SU-DHL-6 (cell line): ENCODE measurements around the gene SLC11A1.

Experiments
- H2AFZ ChIP-seq: fragments of 200-600 bp; sonication (generic); 2 replicates; pipeline ENCODE4 v1.6.1; 2014; ENCODE audit warnings: low read depth, mild to moderate bottlenecking, moderate library complexity, mixed read lengths, antibody characterized with exemption, low read length; ENCODE audit not compliant: severe bottlenecking
- H3F3A ChIP-seq: fragments of 200-600 bp; shearing (Covaris generic); 2 replicates; pipeline ENCODE4 v1.6.0; 2016; ENCODE audit warnings: antibody characterized with exemption, mild to moderate bottlenecking; ENCODE audit not compliant: insufficient read depth
- H3K27ac ChIP-seq: fragments of 200-600 bp; sonication (generic); 2 replicates; pipeline ENCODE4 v1.5.1; 2016; ENCODE audit warnings: low read depth, mild to moderate bottlenecking, low read length, moderate library complexity, mixed read lengths
- H3K27me3 ChIP-seq: fragments of 200-600 bp; sonication (generic), shearing (Covaris generic); 2 replicates; pipeline ENCODE4 v1.6.0; 2014; ENCODE audit warnings: mild to moderate bottlenecking, low read length
- H3K36me3 ChIP-seq: fragments of 200-600 bp; sonication (generic); 2 replicates; pipeline ENCODE4 v1.6.1; 2014; ENCODE audit warnings: mild to moderate bottlenecking, low read length, mixed read lengths
- H3K4me2 ChIP-seq: fragments of 300-600, 200-600 bp; shearing (Covaris generic), sonication (generic); 2 replicates; pipeline ENCODE4 v1.6.0; 2014; ENCODE audit warnings: low read length, low read depth, mild to moderate bottlenecking; ENCODE audit not compliant: poor library complexity, severe bottlenecking
- H3K4me3 ChIP-seq: fragments of 200-600 bp; sonication (generic); 2 replicates; pipeline ENCODE4 v1.5.1; 2014; ENCODE audit warnings: antibody characterized with exemption, low read length, mild to moderate bottlenecking, mixed read lengths; ENCODE audit not compliant: insufficient read depth, poor library complexity, severe bottlenecking
- H3K79me2 ChIP-seq: fragments of 200-600 bp; sonication (generic); 2 replicates; pipeline ENCODE4 v1.6.1; 2014; ENCODE audit warnings: mild to moderate bottlenecking, low read length, moderate library complexity; ENCODE audit not compliant: insufficient read depth
- H3K9ac ChIP-seq: fragments of 200-600 bp; sonication (generic); 2 replicates; pipeline ENCODE4 v1.7.0; 2014; ENCODE audit warnings: mild to moderate bottlenecking, low read length
- H3K9me2 ChIP-seq: fragments of 200-600 bp; sonication (generic); replicated peaks from 2 replicates; pipeline ENCODE4 v1.6.1; 2014; ENCODE audit warnings: low read length; ENCODE audit not compliant: insufficient read depth
- H3K9me3 ChIP-seq: fragments of 200-600 bp; sonication (generic); 2 replicates; pipeline ENCODE4 v1.6.1; 2014; ENCODE audit warnings: low read length, mixed read lengths; ENCODE audit not compliant: insufficient read depth
- H4K20me1 ChIP-seq: fragments of 200-600 bp; sonication (generic); 2 replicates; pipeline ENCODE4 v1.6.1; 2014; ENCODE audit warnings: low read depth, mild to moderate bottlenecking, antibody characterized with exemption, low read length, moderate library complexity, mixed read lengths
- CTCF ChIP-seq: fragments of 200-600 bp; sonication (generic); IDR thresholded peaks from one replicate; pipeline ENCODE4 v1.5.1; 2017; ENCODE audit warnings: antibody characterized with exemption, mild to moderate bottlenecking, low read length, moderate library complexity; ENCODE audit not compliant: insufficient read depth, poor library complexity, severe bottlenecking
- EZH2phosphoT487 ChIP-seq: fragments of 200-600 bp; sonication (generic), shearing (Covaris generic); conservative IDR thresholded peaks from 2 replicates; pipeline ENCODE4 v1.6.1; 2018; ENCODE audit warnings: mild to moderate bottlenecking, antibody characterized with exemption, low read length, moderate library complexity, mixed read lengths

Gene SLC11A1

GRCh38 chr2:218386505-218387368 lies 4.7 kb downstream of the SLC11A1 start:
- Histone ChIP-seq H3F3A (no peaks in the 10 kb centered on the region), H4K20me1 (no peaks in the 10 kb centered on the region), H3K27me3 (no peaks in the 10 kb centered on the region), H3K9ac (no peak overlapping the region), H3K36me3 (no peaks in the 10 kb centered on the region), H3K4me3 (no peak overlapping the region), H3K4me2 (no peak overlapping the region), H3K9me2 (no peaks in the 10 kb centered on the region), H2AFZ (no peak overlapping the region), H3K27ac (no peak overlapping the region), H3K9me3 (no peaks in the 10 kb centered on the region), H3K79me2 (no peaks in the 10 kb centered on the region)
- TF ChIP-seq CTCF = no peak
- no peak for TF ChIP-seq EZH2phosphoT487

- no peaks in the 10 kb centered on the region for H3K27me3 ChIP-seq
- H3K27ac ChIP-seq = no peak overlapping the region
- H3K9me2 ChIP-seq = no peaks in the 10 kb centered on the region
- H4K20me1 ChIP-seq = no peaks in the 10 kb centered on the region
- no peak for TF ChIP-seq CTCF
- no peaks in the 10 kb centered on the region for H3K79me2 ChIP-seq
- no peak overlapping the region for H3K9ac ChIP-seq
- no peaks in the 10 kb centered on the region for H3F3A ChIP-seq
- no peak overlapping the region for H3K4me2 ChIP-seq
- H2AFZ ChIP-seq = no peak overlapping the region
- no peaks in the 10 kb centered on the region for H3K9me3 ChIP-seq
- H3K4me3 ChIP-seq = no peak overlapping the region
- no peaks in the 10 kb centered on the region for H3K36me3 ChIP-seq
Observed at GRCh38 chr2:218387369-218388194, 5.5 kb downstream of the SLC11A1 start.

- Histone ChIP-seq H3K4me2 (no peak overlapping the region), H3K9ac (no peak overlapping the region), H2AFZ (no peak overlapping the region), H3K79me2 (no peaks in the 10 kb centered on the region), H3K36me3 (no peaks in the 10 kb centered on the region), H3K27ac (no peak overlapping the region), H3K4me3 (no peak overlapping the region), H3K9me3 (no peaks in the 10 kb centered on the region), H3K27me3 (no peaks in the 10 kb centered on the region), H3K9me2 (no peaks in the 10 kb centered on the region), H3F3A (no peaks in the 10 kb centered on the region), H4K20me1 (no peaks in the 10 kb centered on the region)
- TF ChIP-seq EZH2phosphoT487 = no peak
- TF ChIP-seq CTCF = no peak
Observed at GRCh38 chr2:218389333-218390150, 7.5 kb downstream of the SLC11A1 start.
